Activated CD8-positive, alpha-beta T cell treated with anti-CD3 and anti-CD28 coated beads for 36 hours (primary cell): ENCODE data around the gene LARGE1. TPM values are rescaled to one million over a fixed set of nuclear protein-coding genes. Genes with fewer than 3 reads are reported as not detected.

Experiments
- ATAC-seq: fragments of 200-7000 bp; cut with Tn5 transposase; one replicate; pipeline ENCODE4 v1.10.0; 2021; ENCODE audit warnings: mild to moderate bottlenecking, moderate library complexity
- CTCF ChIA-PET: fragments of 350-600 bp; sonication (Branson Sonifier 250); formaldehyde crosslinking; loops from one replicate; lab custom pipeline; 2021; ENCODE audit warnings: antibody characterized with exemption; lab: Charles Lee
- POLR2A ChIA-PET: fragments of 350-600 bp; sonication (Branson Sonifier 250); formaldehyde crosslinking; loops from one replicate; lab custom pipeline; 2021; ENCODE audit warnings: antibody characterized with exemption; lab: Charles Lee
- DNase-seq: peaks from one replicate; pipeline ENCODE4 v3.0.0-alpha.2; 2020
- H3K27ac Mint-ChIP-seq: one replicate; pipeline ENCODE4 v1.8.0; 2021; ENCODE audit warnings: mild to moderate bottlenecking, mixed read lengths
- H3K27me3 Mint-ChIP-seq: one replicate; pipeline ENCODE4 v1.8.0; 2021; ENCODE audit warnings: mixed read lengths
- H3K36me3 Mint-ChIP-seq: one replicate; pipeline ENCODE4 v1.8.0; 2021; ENCODE audit warnings: low read depth, mixed read lengths
- H3K4me1 Mint-ChIP-seq: one replicate; pipeline ENCODE4 v1.8.0; 2021; ENCODE audit warnings: low read depth, mixed read lengths
- H3K4me3 Mint-ChIP-seq: one replicate; pipeline ENCODE4 v1.8.0; 2021; ENCODE audit warnings: mild to moderate bottlenecking, moderate library complexity, mixed read lengths
- H3K9me3 Mint-ChIP-seq: one replicate; pipeline ENCODE4 v1.8.0; 2021; ENCODE audit warnings: mixed read lengths
- intact Hi-C: fragments of 100-400 bp; cut with micrococcal nuclease; formaldehyde crosslinking; loops from one replicate; pipeline ENCODE4 v1.10.0; 2022
- total RNA-seq, 2 experiments: library from RNA; stranded (reverse); gene quantifications; one replicate each; pipeline ENCODE4 v1.2.3, GENCODE V29; 2021
- TF ChIP-seq, protein P1 (sequence below): fragments of 200-600 bp; IDR thresholded peaks from one replicate; pipeline ENCODE4 v1.8.0; 2022; ENCODE audit warnings: antibody characterized with exemption, mild to moderate bottlenecking

Gene LARGE1
- total RNA-seq, 2 experiments from 2014 or later, result 0.31 to 0.32 TPM

DNA sequence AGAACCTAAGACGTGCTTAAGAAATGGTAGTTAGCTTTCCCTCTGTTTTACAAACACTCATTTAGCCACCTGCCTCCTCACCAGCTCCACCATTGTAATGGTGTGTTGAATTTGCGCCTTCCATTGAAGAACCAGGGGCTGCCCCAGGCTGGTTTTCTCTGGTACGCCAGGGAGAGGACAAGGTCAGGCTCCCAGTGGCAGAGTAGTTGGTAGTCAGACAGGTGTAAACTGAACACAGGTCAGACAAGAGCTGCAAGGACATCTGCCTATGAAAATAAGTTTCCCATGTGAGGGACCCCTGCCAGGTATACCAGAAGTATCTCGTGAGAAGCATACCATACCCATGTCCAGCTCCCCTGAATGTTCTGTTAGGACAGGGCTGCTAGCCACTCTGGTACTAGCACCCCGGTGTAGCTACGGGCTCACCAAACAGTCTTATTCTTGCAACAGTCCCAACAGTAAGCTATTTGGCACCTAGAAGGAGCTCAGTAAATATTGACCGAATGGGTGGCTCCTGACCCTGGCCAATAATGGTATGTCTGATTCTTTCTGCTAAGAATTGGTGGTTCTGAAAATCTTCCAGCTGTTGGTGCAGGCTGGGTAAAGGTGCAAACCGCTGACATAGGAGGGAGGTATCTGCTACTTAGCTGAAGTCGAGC is 359.0 kb downstream of the LARGE1 start:
- POLR2A ChIA-PET, result no interaction called here
- TF ChIP-seq, protein P1, sequence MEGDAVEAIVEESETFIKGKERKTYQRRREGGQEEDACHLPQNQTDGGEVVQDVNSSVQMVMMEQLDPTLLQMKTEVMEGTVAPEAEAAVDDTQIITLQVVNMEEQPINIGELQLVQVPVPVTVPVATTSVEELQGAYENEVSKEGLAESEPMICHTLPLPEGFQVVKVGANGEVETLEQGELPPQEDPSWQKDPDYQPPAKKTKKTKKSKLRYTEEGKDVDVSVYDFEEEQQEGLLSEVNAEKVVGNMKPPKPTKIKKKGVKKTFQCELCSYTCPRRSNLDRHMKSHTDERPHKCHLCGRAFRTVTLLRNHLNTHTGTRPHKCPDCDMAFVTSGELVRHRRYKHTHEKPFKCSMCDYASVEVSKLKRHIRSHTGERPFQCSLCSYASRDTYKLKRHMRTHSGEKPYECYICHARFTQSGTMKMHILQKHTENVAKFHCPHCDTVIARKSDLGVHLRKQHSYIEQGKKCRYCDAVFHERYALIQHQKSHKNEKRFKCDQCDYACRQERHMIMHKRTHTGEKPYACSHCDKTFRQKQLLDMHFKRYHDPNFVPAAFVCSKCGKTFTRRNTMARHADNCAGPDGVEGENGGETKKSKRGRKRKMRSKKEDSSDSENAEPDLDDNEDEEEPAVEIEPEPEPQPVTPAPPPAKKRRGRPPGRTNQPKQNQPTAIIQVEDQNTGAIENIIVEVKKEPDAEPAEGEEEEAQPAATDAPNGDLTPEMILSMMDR, result no peak
- CTCF ChIA-PET, result interaction anchor here (0.9 to 1.3 kb wide), 4 partner anchors 8 to 42 kb away, joined by 3 read pairs; no protein-coding TSS in a partner anchor
- no peak for ATAC-seq
- Mint-ChIP-seq H3K4me1 (no peaks in the 10 kb centered on the region), H3K27ac (no peak overlapping the region), H3K27me3 (no peaks in the 10 kb centered on the region), H3K9me3 (no peaks in the 10 kb centered on the region), H3K4me3 (no peak overlapping the region), H3K36me3 (no peaks in the 10 kb centered on the region)
- no peak for DNase-seq
- intact Hi-C loops, result no loop called here

DNA sequence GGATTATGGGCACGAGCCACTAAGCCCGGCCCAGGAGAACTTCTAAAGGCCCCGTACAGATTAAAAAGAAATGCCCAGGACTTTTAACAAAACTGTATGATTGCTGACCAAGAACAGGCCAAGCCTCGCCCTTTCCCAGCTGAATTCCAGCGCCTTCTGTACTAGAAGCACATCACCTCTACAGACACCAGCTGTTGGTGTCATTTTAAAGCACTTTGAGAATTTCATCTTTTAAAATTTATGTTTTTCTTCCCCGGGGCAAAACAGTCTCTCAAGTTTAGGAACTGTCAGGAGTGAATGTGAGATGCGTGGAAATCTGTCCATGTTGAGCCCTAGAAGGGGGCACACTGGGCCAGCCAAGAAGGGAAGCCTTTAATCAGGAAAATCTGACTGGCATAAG is 362.4 kb downstream of the LARGE1 start:
- intact Hi-C loops, result no loop called here
- CTCF ChIA-PET, result no interaction called here
- Mint-ChIP-seq H3K27me3 (peaks cover 2% of the 10 kb centered on the region), H3K4me1 (no peaks in the 10 kb centered on the region), H3K9me3 (no peaks in the 10 kb centered on the region), H3K27ac (no peak overlapping the region), H3K36me3 (no peaks in the 10 kb centered on the region), H3K4me3 (no peak overlapping the region)
- DNase-seq, result no peak
- POLR2A ChIA-PET, result no interaction called here
- TF ChIP-seq, protein P1, result no peak
- no peak for ATAC-seq

DNA sequence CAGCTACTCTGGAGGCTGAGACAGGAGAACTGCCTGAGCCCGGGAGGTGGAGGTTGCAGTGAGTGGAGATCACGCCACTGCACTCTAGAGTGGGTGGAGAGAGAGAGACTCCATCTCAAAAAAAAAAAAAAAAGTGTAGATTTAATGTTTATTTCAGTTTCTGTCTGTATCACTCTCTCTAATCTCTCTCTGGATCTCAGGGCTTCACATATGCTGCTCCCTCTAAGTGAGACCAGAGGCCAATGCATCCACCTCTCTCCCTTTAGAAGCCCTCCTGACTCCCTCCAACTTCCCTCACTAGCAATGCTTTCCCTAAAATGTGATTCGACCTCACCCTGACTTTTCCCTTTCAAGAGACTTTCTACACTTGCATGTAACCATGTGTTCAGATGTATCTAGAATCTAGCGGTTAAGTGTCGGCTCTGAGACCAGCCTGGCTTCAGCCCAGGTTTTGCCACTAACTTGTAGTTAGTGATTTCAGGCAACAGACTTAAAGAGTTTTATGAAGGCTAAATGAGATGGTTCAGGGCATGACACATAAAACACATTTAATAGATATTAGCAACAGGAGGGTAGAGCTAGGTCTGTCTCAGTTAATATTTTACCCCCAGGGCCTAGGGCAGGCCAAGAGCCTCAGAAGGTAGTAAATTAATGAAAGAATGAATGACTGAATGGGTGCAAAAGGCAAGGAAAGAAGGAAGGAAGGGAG is 364.3 kb downstream of the LARGE1 start:
- POLR2A ChIA-PET, result interaction anchor here (0.7 kb wide), 1 partner anchor 305 kb away, joined by 3 read pairs; no protein-coding TSS in a partner anchor
- Mint-ChIP-seq H3K4me3 (no peak overlapping the region), H3K4me1 (no peaks in the 10 kb centered on the region), H3K36me3 (no peaks in the 10 kb centered on the region), H3K27me3 (peaks cover 2% of the 10 kb centered on the region), H3K27ac (no peak overlapping the region), H3K9me3 (no peaks in the 10 kb centered on the region)
- TF ChIP-seq, protein P1, result no peak
- CTCF ChIA-PET, result no interaction called here
- intact Hi-C loops, result no loop called here
- ATAC-seq (no peak), DNase-seq (no peak)

DNA sequence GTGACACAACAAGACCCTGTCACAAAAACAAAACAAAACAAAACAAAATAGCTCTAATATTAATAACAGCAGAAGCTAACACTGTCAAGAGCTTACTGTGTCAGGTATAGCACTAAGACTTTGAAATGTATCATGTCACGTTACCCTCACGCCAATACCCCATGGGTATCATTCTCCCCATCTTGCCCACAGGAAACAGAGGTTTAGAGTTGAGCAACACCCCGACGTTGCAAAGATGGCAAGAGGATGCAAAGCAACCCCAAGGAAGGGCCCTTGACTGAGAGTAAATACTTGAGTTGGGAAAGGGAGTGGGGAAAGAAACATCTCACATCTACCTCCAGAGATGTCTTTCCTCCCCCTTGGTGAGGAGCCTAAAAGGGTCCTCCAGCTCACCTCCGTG is 366.8 kb downstream of the LARGE1 start:
- CTCF ChIA-PET, result interaction anchor here (0.7 kb wide), 1 partner anchor 8 kb away, joined by 3 read pairs; no protein-coding TSS in a partner anchor
- TF ChIP-seq, protein P1, result no peak
- Mint-ChIP-seq H3K27me3 (peaks cover 2% of the 10 kb centered on the region), H3K9me3 (no peaks in the 10 kb centered on the region), H3K4me3 (no peak overlapping the region), H3K36me3 (no peaks in the 10 kb centered on the region), H3K4me1 (no peaks in the 10 kb centered on the region), H3K27ac (no peak overlapping the region)
- intact Hi-C loops, result no loop called here
- POLR2A ChIA-PET, result no interaction called here
- no peak for ATAC-seq
- no peak for DNase-seq

DNA sequence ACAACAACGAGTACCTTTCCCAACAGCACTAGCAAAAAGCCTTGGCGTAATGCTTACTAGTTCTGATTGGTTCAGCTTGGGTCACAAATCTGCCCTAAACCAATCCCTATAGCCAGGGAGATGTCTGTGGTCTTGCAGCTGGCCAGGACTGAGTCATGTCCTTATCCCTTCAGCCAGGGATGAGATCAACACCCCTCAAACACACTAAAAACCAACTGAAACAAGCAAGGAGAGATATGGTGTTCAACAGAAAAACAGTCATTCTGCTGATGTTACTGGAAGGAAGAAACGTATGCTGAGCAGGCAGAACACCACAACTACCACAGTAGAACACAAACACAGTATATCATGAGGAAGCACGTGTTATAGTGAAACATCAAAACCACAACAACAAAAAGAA is 375.6 kb downstream of the LARGE1 start:
- ChIA-PET POLR2A (no interaction called here), CTCF (no interaction called here)
- Mint-ChIP-seq H3K27ac (no peak overlapping the region), H3K4me3 (no peak overlapping the region), H3K4me1 (no peaks in the 10 kb centered on the region), H3K27me3 (no peaks in the 10 kb centered on the region), H3K36me3 (no peaks in the 10 kb centered on the region), H3K9me3 (peaks cover 2% of the 10 kb centered on the region)
- DNase-seq, result no peak
- intact Hi-C loops, result no loop called here
- no peak for ATAC-seq
- TF ChIP-seq, protein P1, result no peak
